GM13977 (cell line): ENCODE data around the gene CCDC27.

Source experiments
- DNase-seq: peaks from one replicate; pipeline ENCODE4 v3.0.0; 2012; ENCODE audit warnings: low spot score
- in situ Hi-C: fragments of 300-500 bp; cut with MboI; formaldehyde crosslinking; loops from one replicate; pipeline ENCODE4 v1.12.0; 2022; ENCODE audit warnings: low sequenced_read_pairs, low pct_unique_long_range_greater_than_20kb, mixed read lengths, inconsistent platforms; ENCODE audit not compliant: unreplicated experiment
- TF ChIP-seq, protein P1 (sequence below): IDR thresholded peaks from 2 replicates; pipeline ENCODE4 v1.5.1; 2012; ENCODE audit warnings: mild to moderate bottlenecking, control low read depth; ENCODE audit not compliant: insufficient read depth; ENCODE audit errors: extremely low read depth, missing control alignments

CCDC27 gene

DNA sequence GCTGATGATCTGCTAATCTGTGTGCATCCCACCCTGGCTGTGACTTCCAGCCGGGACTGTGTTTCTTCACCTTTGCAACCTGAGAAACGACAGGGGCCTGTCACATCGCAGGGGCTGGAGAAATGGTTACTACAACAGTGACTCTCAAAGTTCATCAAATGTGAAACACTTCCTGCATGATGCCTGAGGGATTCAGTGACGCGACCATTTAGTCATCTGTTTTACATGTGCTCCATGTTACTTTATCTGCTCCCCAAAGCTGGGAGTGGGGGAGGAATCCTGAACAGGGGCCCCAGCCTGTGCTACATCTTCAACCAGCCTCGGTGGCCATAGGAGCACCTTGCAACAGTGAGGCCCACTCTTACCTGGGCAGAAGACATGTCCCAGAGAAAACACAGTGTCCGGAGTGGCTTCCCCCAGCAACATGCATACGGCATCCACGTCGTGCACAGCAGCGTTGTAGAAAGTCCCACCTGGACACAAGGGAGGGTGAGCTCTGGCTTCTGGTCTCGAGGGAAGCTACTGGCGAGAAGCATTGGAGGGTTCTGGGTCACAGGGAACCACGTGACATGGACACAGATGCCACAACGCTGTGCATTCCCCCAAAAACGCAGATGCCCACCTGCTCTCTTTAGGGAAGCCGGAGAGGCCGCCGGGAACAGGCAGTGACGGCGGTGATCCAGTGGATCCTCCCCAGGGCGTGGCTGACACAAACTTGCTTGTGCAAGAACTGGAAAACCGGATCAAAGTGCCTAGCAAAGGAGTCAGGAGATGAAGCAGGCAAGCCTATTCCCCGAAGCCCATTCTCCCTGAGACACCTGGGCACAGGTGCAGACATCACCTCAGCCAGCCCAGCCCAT, 9.6 kb upstream of the CCDC27 start:
- in situ Hi-C loops = no loop called here
- DNase-seq = no peak
- TF ChIP-seq, protein P1, sequence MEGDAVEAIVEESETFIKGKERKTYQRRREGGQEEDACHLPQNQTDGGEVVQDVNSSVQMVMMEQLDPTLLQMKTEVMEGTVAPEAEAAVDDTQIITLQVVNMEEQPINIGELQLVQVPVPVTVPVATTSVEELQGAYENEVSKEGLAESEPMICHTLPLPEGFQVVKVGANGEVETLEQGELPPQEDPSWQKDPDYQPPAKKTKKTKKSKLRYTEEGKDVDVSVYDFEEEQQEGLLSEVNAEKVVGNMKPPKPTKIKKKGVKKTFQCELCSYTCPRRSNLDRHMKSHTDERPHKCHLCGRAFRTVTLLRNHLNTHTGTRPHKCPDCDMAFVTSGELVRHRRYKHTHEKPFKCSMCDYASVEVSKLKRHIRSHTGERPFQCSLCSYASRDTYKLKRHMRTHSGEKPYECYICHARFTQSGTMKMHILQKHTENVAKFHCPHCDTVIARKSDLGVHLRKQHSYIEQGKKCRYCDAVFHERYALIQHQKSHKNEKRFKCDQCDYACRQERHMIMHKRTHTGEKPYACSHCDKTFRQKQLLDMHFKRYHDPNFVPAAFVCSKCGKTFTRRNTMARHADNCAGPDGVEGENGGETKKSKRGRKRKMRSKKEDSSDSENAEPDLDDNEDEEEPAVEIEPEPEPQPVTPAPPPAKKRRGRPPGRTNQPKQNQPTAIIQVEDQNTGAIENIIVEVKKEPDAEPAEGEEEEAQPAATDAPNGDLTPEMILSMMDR = no peak

DNA sequence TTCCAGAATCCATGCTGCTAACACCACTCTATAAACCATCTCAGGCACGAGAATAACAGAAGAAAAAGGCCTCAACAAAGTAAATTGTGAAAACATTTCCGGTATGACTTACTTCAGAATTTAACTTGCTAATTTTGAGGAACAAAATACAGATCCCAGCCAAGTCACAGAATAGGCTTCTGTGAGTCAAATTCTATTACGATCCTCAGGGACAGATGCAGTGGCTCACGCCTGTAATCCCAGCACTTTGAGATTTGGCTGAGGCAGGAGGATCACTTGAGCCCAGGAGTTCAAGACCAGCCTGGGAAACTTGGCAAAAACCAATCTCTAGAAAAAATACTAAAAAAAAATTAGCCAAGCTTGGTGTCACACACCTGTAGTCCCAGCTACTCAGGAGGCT, 8.8 kb upstream of the CCDC27 start:
- TF ChIP-seq, protein P1 = no peak
- DNase-seq = no peak
- in situ Hi-C loops = no loop called here

DNA sequence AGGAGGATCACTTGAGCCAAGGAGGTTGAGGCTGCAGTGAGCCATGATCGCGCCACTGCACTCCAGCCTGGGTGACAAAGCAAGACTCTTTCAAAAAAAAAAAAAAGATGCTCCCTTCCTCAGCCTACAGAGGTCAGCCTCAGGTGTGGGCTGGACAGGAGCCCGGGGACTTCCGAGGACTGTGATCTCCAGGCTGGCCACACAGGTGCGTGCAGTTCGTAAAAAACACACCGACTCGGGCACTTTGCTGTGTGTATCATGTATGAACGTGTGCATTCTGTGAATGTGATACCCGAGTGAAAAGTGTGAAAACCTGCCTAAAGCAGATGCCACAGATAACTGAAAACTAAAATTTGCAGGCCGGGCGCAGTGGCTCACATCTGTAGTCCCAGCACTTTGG, 8.4 kb upstream of the CCDC27 start:
- DNase-seq = no peak
- TF ChIP-seq, protein P1 = no peak
- in situ Hi-C loops = no loop called here

DNA sequence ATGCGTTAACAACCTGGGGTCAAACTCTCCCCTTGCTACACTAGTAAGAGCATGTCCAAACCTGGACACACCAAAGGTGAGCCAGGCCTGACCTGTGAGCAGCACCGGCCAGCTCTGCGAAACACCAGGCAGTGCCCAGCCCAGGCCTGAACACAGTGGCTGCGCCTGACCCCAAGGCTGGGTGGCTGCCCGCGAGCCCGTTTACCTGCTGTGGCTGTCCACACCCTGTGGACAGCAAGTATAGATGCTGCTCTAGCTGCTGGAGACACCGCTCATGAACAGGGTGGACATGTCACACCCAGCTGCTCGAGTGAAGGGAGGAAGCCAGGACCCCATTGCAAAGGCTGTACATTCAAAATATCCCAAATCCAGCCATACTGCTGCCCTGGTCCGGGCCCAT, 7.6 kb upstream of the CCDC27 start:
- no peak for DNase-seq
- TF ChIP-seq, protein P1 = no peak
- in situ Hi-C loops = no loop called here

DNA sequence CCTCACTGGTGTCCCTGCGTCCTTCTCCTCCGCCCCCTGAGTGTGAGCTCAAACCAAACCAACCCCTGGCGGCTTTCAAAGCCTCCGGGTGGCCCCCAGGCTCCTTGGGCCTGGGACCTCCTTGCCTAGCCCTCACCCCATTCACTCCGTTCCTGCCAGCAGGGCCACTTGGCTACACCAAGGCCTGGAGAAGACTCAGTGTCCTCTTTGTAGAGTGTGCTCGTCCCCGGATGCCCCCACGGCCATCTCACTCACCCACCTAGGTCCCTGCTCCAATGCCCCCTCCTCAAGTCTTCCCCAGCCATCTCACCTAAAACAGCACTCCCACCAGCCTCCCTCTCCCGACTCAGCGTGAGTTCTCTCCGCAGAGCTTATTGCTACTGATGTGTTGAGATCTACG, 7.2 kb upstream of the CCDC27 start:
- in situ Hi-C loops = no loop called here
- TF ChIP-seq, protein P1 = no peak
- no peak for DNase-seq

DNA sequence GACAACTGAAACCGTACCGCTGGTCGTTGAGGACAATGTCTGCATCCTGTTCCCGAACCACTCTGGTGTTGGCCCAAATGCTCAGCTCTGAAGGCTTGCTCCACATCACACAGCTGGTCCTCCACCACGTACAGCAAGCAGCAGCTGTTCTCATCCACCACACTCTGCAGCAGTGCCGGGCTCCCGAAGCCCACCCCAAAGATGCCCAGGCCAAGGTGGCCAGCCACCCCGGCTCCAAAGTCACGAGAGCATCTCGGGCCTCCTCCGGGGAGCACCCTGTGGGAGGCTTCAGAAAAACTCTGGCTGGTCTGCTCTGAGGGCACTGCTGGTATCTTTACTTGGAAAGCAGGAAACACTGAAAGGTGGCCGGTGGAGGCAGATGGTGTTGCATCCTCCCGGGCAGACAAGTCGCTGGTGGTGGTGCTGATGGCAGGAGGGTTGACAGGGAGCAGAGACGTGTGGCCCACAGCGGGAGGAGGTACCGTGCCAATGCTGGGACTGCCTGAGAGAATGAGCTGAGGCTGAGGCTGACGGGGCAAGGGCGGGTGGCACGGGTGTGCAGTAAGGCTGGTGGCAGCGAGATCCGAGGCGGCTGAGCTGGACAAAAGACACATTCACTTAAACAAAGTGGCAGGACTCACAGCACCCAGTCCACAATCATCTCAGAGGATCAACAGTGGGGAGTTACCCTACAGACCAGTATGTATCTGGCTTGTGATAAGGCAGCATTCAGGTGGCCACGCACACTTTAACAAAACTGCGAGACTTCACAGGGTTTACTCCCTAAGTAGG, 6.5 kb upstream of the CCDC27 start:
- DNase-seq = no peak
- in situ Hi-C loops = no loop called here
- TF ChIP-seq, protein P1 = no peak
